Measurements from ENCODE around the gene MTMR3. TPM values are rescaled to one million over a fixed set of nuclear protein-coding genes. Genes with fewer than 3 reads are reported as not detected.
"Not testable (repeated sequence)": the region's sequence is repeated elsewhere in the genome, so short reads cannot be mapped to it uniquely, and the experiment has no call there.

Gene MTMR3
- total RNA-seq, 1 donor from 2014 or later = 81.3 TPM

DNA sequence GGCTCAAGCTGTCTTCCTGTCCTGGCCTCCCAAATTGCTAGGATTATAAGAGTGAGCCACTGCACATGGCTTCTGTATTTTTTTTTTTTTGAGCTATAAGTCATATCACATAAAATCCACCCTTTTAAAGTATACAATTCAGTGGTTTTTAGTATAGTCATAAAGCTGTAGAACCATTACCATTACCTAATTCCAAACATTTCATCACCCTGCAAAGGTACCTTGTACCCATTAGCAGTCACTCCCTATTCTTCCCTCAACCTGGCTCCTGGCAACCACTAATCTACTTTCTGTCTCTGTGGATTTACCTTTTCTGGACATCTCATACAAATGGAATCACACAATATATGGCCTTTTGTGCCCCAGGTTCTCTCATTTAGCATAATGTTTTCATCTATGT, 84.5 kb downstream of the MTMR3 start:
- no peak for DNase-seq (ENCODE audit: low spot score)

DNA sequence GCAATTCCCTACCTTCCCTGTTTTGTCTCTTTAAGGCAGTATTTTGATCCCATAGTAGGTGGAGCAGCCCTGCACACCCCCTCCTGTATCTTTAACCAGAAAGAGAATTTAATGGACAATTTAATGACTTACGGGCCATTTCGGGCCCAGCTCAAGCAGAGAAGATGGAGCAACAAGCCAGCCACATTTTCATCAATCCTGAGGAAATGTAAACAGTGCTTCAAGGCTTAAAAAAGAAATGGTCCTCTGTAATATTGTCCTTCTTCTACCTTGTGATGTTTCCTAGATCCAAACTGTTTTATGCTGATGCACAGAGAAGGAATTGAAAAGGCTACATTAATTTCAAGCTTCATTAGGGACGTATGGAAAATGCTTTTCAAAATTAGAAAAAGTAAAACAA, 88.6 kb downstream of the MTMR3 start:
- DNase-seq (ENCODE audit: low spot score) = no peak

DNA sequence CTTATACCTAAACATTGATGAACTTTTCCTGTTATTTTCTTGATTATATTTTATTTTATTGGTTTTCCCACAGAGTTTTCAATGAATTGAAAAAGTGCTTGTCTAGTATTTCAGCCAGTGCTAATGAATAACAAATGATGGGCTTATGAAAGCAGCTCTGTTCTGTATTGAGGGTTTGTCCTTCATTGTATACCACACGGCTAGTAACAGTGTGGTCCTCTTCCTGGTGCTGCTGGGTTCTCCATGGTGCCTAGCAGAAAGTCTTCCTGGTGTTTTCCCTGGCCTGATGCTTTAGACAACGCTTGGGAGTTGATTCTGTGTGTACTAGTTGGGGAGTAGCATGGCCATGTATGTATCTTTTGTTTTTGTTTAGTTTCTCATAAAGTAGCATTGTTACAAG, 89.1 kb downstream of the MTMR3 start:
- DNase-seq (ENCODE audit: low spot score) = no peak

DNA sequence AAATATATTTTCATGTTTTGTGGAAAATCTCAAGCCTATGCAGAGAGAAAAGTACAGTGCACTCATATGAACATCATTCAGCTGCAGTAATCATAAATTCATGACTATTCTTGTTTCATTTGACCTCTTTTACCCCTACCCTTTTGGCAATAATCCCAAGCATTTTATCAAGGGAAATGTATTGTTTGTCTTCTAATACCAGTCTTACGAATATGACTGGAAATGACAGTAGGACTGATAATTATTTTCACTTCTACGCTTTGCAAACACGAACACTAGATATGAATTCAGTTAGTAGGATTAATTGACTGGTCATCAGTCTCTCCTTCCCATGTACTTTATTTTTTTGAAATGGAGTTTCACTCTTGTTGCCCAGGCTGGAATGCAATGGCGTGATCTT, 90.3 kb downstream of the MTMR3 start:
- no peak for DNase-seq (ENCODE audit: low spot score)

DNA sequence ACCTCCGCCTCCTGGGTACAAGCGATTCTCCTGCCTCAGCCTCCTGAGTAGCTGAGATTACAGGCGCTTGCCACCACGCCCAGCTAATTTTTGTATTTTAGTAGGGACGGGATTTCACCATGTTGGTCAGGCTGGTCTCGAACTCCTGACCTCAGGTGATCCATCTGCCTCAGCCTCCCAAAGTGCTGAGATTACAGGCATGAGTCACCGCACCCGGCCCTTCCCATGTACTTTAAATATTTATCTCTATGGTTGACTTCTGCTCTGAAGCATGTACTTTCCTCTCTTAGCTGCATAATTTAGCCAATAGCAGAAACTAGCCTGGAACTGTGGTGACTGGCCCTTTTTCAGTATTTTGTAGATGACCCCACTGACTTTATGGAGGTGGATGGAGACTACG, 90.7 kb downstream of the MTMR3 start:
- DNase-seq (ENCODE audit: low spot score) = not testable (repeated sequence)

DNA sequence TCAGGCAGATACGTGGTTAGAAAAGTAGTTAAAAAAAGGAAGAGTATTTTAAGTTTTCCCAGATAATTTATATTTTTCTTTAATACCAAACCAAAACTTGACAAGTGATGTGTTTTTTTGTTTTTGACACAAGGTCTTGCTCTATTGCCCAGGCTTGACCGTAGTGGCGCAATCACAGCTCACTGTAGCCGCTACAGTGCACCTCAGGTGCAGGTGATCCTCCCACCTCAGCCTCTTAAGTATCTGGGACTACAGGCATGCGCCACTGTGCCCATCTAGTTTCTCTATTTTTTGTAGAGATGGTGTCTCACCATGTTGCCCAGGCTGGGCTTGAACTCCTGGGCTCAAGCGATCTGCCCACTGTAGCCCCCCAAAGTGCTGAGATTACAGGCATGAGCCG, 92.5 kb downstream of the MTMR3 start:
- DNase-seq (ENCODE audit: low spot score) = no peak

DNA sequence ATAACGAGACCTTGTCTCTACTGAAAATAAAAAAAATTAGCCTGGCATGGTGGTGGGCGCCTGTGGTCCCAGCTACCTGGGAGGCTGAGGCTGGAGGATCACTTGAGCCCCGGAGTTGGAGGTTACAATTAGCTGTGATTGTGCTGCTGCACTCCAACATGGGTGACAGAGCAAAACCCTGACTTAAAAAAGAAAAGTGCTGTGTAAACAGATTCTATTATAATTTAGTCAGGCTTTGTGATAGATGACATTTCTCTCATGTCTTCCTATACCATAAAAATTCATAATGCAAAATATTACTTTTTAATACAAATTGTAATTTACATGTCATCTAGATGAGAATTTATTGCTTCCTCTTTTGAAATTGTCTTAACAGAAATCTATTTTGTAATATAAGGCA, 94.1 kb downstream of the MTMR3 start:
- DNase-seq (ENCODE audit: low spot score) = no peak

DNA sequence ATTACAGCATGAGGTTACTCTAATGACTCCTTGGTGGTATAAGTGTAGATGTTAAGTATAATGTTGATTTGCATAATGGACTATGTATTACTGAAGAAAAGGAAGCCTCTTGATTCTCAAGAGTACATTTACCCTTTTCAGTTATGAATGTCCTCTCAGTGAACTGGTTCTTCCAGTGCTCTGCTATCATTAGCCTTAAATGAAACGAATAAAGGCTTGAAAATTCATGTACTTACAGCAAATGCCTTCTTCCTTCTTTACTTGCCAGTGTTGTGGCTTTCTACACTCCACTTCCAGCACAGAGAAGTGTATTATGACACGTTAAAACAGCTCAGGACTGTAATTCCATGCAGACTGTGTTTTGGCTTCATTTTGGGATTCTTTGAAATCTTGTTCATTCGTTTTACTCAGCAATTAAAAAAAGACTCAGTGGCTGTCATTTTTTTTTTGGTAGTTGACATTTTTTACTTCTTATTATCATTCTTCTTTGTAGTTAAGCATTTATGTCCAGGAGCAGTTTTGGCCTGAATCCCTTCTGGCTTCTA, 96.9 kb downstream of the MTMR3 start:
- no peak for DNase-seq (ENCODE audit: low spot score)

DNA sequence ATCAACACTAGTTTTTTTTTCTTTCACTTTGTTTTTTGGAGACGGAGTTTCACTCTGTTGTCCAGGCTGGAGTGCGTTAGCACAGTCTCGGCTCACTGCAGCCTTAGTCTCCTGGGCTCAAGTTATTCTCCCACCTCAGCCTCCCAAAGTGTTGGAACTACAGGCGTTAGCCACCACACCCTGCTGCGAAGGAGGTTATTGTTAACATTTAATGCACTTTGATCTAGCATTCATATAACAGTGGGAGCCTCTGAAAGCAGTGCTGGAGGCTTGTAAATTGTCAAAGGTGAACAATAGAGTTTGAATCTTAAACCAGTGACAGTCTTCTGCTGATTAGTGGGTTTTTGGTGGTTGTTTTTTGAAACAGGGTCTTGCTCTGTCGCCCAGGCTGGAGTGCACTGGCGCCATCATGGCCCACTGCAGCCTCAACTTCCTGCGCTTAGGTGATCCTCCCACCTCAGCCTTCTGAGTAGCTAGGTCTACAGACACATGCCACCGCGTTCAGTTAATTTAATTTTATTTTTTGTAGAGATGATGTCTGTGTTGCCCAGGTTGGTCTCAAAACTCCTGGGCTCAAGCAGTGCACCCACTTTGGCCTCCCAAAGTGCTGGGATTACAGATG, 100.4 kb downstream of the MTMR3 start:
- no peak for DNase-seq (ENCODE audit: low spot score)

DNA sequence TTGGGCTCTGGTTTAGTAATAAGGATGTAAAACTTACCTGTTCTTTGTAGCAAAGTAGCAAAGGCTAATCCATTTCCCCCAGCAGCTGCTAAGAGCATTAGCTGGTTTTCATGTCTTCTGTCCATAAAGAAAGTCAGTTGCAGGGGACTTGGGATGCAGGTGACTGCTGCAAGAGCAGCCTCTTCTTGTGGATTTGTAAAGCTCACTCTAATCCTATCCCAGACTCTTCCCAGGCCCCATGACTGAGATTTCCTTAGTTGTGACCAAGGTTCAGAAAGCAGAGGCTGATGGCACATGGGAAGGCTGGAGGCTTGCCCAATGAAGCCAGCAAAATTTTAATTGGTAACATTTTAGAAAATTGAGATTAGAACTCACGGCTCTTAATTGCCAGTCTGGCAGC, 102.9 kb downstream of the MTMR3 start:
- DNase-seq (ENCODE audit: low spot score) = no peak

DNA sequence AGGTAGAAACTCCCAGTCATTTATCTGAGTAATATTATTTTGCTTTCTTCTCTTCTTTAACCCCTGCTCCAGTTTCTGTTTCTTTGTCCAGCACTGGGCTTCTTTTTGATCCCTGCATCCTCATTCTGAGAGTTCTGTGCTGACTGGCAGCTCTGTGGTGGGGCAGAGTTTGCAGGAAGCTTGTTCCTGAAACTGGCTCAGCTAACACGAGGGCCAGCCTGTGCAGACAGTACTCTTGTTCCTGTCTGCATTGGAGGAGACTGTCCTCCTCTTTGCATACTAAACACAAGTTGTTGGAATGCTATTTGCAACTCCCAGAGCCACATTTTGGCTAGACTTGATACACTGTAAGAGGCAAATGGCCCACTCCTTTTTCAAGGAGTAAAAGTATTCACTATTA, 104.2 kb downstream of the MTMR3 start:
- DNase-seq (ENCODE audit: low spot score) = no peak

DNA sequence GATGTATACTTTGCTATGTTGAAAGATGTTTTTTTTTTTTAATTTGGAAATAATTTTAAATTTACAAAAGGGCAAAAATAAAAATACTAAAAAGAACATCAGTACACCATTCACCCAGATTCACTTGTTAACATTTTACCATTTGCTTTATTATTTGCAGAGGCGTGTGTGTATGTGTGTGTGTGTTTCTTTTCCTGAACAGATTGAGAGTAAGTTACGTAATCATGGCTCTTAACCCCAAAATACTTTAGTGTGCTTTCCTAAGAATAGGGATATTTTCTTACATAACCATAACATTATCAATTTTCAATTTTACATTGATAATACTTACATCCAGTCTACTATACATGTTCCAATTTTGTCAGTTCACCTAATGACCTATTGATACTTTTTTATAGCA, 105.7 kb downstream of the MTMR3 start:
- no peak for DNase-seq (ENCODE audit: low spot score)

DNA sequence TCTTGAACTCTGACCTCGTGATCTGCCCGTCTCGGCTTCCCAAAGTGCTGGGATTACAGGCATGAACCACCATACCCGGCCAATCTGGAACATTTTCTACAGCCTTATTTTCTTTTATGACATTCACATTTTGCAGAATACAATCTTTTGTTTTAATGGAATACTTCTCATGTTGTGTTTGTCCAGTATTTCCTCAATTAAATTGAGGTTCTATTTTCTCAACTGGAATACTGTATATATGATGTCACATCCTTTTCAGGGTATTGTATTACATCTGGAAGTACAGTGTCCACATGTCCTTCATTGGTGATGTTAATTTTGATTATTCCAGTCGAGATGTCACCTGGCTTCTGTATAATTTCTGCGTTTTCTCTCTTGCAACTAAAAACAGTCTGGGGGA, 106.5 kb downstream of the MTMR3 start:
- DNase-seq (ENCODE audit: low spot score) = no peak

DNA sequence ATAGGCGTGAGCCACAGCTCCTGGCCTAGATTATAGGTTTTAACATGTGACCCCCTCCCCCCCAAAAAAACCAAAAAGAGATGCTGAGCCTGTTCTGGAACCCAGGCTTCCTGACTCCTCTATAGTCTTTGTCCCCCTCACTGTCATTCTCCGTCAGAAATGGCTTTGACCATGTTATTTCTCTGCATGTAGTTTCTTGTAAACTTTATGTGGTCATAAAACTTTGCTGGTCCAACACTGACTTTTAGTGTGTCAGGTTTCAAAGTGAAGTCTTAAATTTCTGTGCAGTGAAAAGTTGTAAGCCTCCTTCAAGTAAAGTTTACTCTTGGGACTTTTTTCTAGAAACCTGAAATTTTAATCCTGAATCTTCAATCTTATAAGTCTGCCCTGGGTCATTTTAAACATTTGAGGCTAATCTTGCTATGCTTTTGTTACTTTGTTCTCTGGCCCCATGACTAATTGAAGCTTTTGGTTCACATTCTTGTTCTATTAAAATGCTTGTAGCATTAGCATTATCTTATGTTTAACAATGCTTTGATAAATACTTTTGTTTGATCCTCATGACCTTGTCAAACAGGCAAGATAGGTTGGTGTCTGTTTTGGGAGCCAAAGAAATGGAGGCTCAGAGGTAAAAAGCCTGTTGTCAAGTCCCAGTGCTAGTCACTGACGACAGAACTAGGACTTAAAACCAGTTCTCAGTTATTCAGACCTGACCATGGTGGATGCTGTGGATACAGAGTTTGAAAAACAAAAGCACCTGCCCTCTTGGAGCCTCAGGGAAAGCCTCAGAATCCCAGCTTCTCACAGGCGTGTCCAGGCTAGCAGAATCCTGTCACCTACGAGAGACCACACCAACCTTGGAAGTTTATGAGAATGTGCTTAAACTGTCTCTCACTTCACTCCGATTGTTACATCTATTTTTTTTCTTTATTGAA, 109.6 kb downstream of the MTMR3 start:
- DNase-seq (ENCODE audit: low spot score) = no peak

DNA sequence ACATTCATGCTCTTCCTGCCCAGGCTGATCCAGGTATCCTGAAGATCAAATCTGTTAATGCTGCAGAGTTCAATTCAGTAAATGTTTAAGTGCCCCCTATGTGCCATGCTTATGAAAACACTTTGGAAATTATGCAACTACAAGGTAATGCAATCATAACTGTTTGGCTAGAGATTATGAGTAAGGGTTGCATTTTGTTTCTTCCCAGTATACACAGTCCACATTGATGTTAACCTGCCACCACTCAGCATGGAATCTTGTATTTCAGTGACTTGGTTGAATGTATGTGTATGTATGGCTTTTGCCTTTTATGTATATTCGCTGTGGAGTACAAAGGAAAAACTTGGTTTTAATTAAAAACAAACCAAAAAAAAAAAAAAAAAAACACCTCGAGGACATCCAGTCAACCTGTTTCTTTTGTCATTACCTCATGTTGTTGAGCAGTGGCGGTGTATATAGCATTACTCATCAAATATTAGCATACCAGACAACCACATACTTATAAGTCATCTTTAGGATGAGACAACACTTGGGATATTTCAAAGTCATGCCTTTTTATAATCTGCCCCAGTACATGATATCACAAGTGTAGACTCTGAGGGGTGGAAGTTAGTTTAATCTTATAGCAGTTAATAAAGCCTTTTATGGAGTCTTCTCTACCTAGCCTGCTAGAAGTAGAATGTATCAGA, 111.2 kb downstream of the MTMR3 start:
- no peak for DNase-seq (ENCODE audit: low spot score)

DNA sequence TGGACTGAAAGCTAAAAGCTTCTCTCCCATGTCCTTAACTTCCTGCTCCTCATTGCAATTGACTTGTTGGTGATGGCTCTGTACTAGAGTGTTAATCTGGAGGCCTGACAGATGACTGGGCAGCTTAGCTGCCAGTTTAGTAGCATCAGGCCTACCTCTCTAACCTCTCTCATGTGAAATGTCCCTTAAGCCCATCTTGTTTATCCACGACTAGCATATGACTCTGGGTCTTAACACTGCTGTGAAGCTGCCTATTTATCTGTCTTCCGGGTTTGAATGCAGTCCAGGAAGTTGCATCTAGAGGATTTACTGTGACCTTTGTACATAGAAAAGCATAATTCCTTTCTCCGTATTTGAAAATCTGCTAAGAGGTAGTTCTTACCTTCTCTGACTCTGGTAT, 112.0 kb downstream of the MTMR3 start:
- DNase-seq (ENCODE audit: low spot score) = no peak

DNA sequence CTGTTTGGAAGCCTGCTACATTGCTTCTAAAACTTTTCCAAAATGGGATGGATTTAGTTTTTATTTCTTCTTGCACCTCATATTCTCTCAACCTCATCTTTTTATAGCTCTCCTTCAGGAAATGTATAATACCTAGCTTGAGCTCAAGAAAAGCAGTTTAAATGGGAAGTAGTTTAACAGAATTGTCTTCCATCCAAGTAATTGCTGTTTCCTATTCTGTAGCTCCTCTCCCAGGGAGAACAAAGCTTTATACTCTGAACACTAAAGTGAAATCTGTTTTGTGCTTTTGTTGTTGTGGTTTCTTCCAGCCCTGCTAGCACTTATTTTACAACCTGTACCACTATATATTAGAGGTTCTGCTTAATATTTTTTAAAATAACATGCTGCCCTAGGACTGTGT, 114.1 kb downstream of the MTMR3 start:
- no peak for DNase-seq (ENCODE audit: low spot score)

DNA sequence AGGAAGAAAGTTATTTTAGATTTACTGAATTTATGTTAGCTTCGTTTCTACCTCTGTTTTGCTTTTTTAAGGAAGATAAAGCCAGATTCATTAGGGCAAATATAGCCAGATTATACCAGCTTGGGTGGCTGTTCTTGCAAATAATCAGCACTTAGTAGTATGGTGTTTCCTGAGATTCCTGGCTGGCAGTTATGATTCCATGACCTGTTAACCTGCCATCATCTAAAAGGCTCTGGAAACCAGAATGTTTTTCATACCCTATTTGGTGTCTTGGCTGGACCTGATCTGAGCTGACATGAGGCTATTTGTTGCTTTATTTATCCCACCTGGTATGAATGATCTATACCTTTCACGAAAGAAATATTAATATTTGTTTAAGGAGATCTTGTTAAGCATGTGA, 114.5 kb downstream of the MTMR3 start:
- no peak for DNase-seq (ENCODE audit: low spot score)

DNA sequence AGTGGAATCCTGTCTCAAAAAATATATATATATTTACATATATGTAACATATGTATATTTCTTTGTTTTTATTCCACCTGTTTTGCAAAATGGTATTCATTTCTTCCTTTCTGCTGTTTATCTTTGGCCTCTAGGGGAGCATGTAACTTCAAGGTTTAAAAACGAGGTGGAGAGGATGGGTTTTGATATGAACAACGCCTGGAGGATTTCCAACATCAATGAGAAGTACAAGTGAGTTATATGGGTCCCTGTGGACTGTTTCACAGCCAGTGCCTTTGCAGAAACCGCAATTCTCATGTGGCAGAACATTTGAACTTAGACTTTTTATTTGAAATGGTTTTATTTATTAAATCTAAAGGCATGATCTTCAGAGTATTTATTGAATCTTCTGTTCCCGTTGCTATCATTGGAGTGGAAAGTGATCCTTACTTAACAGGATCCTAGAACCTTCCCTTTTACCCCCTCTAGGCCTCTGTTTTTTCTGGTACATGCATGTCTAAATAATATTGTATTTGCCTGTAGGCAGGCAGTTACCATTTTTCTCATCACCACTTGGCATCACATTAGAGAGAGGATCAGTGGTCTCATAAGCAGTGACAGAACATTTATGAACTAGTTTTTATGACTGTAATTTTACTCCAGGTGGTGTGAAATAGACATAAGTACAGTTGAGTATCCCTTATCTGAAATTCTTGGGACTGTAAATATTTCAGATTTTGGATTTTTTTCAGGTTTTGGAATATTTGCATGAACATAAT, 115.8 kb downstream of the MTMR3 start:
- no peak for DNase-seq (ENCODE audit: low spot score)

DNA sequence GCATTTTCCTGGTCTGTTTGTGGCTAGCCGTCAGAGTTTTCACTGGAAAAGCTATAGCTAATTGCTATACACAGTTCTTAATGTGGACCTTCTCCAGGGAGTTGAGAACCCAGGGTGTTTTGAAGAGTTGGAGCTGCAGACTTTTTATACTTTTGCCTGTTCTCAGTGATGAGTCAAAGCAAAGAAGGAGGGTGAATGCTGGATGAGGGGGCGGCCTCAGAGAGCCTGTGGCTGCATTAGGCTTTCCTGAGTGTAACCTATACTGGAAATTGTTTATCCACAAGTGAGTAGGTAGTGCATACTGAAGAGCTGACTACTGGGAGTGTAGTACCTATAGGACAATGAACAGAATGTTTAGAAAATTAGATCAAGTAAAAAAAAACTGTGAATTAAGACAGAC, 117.6 kb downstream of the MTMR3 start:
- DNase-seq (ENCODE audit: low spot score) = no peak

DNA sequence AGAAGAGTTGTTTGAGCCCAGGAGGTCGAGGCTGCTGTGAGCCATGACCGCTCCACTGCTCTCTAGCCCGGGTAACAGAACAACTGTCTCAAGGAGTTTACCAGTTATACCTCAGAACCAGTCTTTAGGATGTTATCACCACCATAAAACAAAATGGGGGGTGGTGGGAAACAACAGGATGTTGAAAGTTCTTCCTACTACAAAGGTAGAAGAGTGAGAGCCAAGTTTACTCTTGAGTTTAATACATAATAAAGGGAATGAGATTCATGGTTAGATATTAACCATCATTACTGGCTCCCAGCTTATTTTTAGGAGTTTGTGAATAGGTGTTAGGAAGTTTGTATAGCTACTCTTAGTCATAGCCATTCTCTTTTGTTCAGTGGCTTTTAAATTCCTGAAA, 118.5 kb downstream of the MTMR3 start:
- no peak for DNase-seq (ENCODE audit: low spot score)
